HEK293 (cell line): ENCODE data around the gene CDK6.
A peak's percentile ranks its signal among the peaks of the same experiment; 100 is the strongest.

Experiments
- BCL11B ChIP-seq: fragments of 450-650 bp; formaldehyde crosslinking; IDR thresholded peaks from 2 replicates; pipeline ENCODE4 v1.5.1; 2016; ENCODE audit warnings: low read depth, missing biosample characterization, missing genetic modification characterization
- FEZF1 ChIP-seq: fragments of 450-650 bp; formaldehyde crosslinking; IDR thresholded peaks from 2 replicates; pipeline ENCODE4 v1.5.1; 2016; ENCODE audit warnings: missing biosample characterization, missing genetic modification characterization
- GFI1B ChIP-seq: fragments of 450-650 bp; formaldehyde crosslinking; IDR thresholded peaks from 2 replicates; pipeline ENCODE4 v1.5.1; 2016; ENCODE audit warnings: missing biosample characterization, missing genetic modification characterization
- GLIS1 ChIP-seq: fragments of 450-650 bp; formaldehyde crosslinking; IDR thresholded peaks from 2 replicates; pipeline ENCODE4 v1.5.1; 2016; ENCODE audit warnings: missing biosample characterization, missing genetic modification characterization
- GLIS2 ChIP-seq: fragments of 450-650 bp; formaldehyde crosslinking; IDR thresholded peaks from 2 replicates; pipeline ENCODE4 v1.5.1; 2016; ENCODE audit warnings: missing biosample characterization, missing genetic modification characterization
- MZF1 ChIP-seq: fragments of 450-650 bp; formaldehyde crosslinking; IDR thresholded peaks from 2 replicates; pipeline ENCODE4 v1.5.1; 2017; ENCODE audit warnings: missing biosample characterization, missing genetic modification characterization, borderline replicate concordance
- PATZ1 ChIP-seq: fragments of 450-650 bp; formaldehyde crosslinking; IDR thresholded peaks from 2 replicates; pipeline ENCODE4 v1.5.1; 2016; ENCODE audit warnings: missing biosample characterization, missing genetic modification characterization
- PRDM6 ChIP-seq: fragments of 450-650 bp; formaldehyde crosslinking; IDR thresholded peaks from 2 replicates; pipeline ENCODE4 v1.5.1; 2017; ENCODE audit warnings: missing biosample characterization, missing genetic modification characterization
- TSHZ1 ChIP-seq: fragments of 450-650 bp; formaldehyde crosslinking; IDR thresholded peaks from 2 replicates; pipeline ENCODE4 v1.5.1; 2016; ENCODE audit warnings: missing biosample characterization, missing genetic modification characterization, borderline replicate concordance
- ZBTB10 ChIP-seq: fragments of 450-650 bp; formaldehyde crosslinking; IDR thresholded peaks from 2 replicates; pipeline ENCODE4 v1.5.1; 2016; ENCODE audit warnings: missing biosample characterization, missing genetic modification characterization
- ZBTB26 ChIP-seq: fragments of 450-650 bp; formaldehyde crosslinking; optimal IDR thresholded peaks from 2 replicates; pipeline ENCODE3; 2016; ENCODE audit warnings: missing biosample characterization, mild to moderate bottlenecking, missing genetic modification characterization
- ZBTB8A ChIP-seq: fragments of 450-650 bp; formaldehyde crosslinking; IDR thresholded peaks from 2 replicates; pipeline ENCODE4 v1.5.1; 2016; ENCODE audit warnings: missing biosample characterization, missing genetic modification characterization
- ZNF112 ChIP-seq: fragments of 450-650 bp; formaldehyde crosslinking; IDR thresholded peaks from 2 replicates; pipeline ENCODE4 v1.5.0; 2017; ENCODE audit warnings: missing biosample characterization, missing genetic modification characterization
- ZNF133 ChIP-seq: fragments of 450-650 bp; formaldehyde crosslinking; IDR thresholded peaks from 2 replicates; pipeline ENCODE4 v1.5.1; 2016; ENCODE audit warnings: missing biosample characterization, missing genetic modification characterization
- ZNF138 ChIP-seq: fragments of 450-650 bp; formaldehyde crosslinking; IDR thresholded peaks from 2 replicates; pipeline ENCODE4 v1.5.1; 2016; ENCODE audit warnings: missing biosample characterization, missing genetic modification characterization, borderline replicate concordance
- ZNF140 ChIP-seq: fragments of 450-650 bp; formaldehyde crosslinking; IDR thresholded peaks from 2 replicates; pipeline ENCODE4 v1.5.1; 2016; ENCODE audit warnings: missing biosample characterization, missing genetic modification characterization
- ZNF404 ChIP-seq: fragments of 450-650 bp; formaldehyde crosslinking; IDR thresholded peaks from 2 replicates; pipeline ENCODE4 v1.5.1; 2017; ENCODE audit warnings: missing biosample characterization, missing genetic modification characterization
- ZNF48 ChIP-seq: fragments of 450-650 bp; formaldehyde crosslinking; IDR thresholded peaks from 2 replicates; pipeline ENCODE4 v1.5.1; 2016; ENCODE audit warnings: missing biosample characterization, missing genetic modification characterization
- ZNF544 ChIP-seq: fragments of 450-650 bp; formaldehyde crosslinking; IDR thresholded peaks from 2 replicates; pipeline ENCODE4 v1.5.0; 2017; ENCODE audit warnings: missing biosample characterization, missing genetic modification characterization
- ZNF571 ChIP-seq: fragments of 450-650 bp; formaldehyde crosslinking; IDR thresholded peaks from 2 replicates; pipeline ENCODE4 v1.5.0; 2017; ENCODE audit warnings: missing biosample characterization, missing genetic modification characterization
- ZNF580 ChIP-seq: fragments of 450-650 bp; formaldehyde crosslinking; IDR thresholded peaks from 2 replicates; pipeline ENCODE4 v1.5.1; 2016; ENCODE audit warnings: missing biosample characterization, missing genetic modification characterization
- ZNF629 ChIP-seq: fragments of 450-650 bp; formaldehyde crosslinking; IDR thresholded peaks from 2 replicates; pipeline ENCODE4 v1.5.1; 2017; ENCODE audit warnings: missing biosample characterization, missing genetic modification characterization
- ZNF76 ChIP-seq: fragments of 450-650 bp; formaldehyde crosslinking; IDR thresholded peaks from 2 replicates; pipeline ENCODE4; 2016; ENCODE audit warnings: low read depth, missing biosample characterization, missing genetic modification characterization, borderline replicate concordance
- ZNF776 ChIP-seq: fragments of 450-650 bp; formaldehyde crosslinking; IDR thresholded peaks from 2 replicates; pipeline ENCODE4 v1.5.0; 2017; ENCODE audit warnings: missing biosample characterization, missing genetic modification characterization, borderline replicate concordance
- ZSCAN16 ChIP-seq: fragments of 450-650 bp; formaldehyde crosslinking; IDR thresholded peaks from 2 replicates; pipeline ENCODE4 v1.5.1; 2016; ENCODE audit warnings: missing biosample characterization, missing genetic modification characterization
- ZSCAN5A ChIP-seq: fragments of 450-650 bp; formaldehyde crosslinking; IDR thresholded peaks from 2 replicates; pipeline ENCODE4 v1.5.1; 2016; ENCODE audit warnings: missing biosample characterization, missing genetic modification characterization

CDK6 gene

GRCh38 chr7:92833766-92834506 is 2.4 kb downstream of the CDK6 start (continued):
- TF ChIP-seq ZNF629 (tag by site-specific recombination) (peak; percentile 47; the same call in 1 of the 2 replicates), MZF1 (tag by site-specific recombination) (peak; percentile 65; the same call in 1 of the 2 replicates), ZNF140 (tag by site-specific recombination) (no peak), ZBTB10 (peak; percentile 83), ZNF138 (no peak), GFI1B (tag by site-specific recombination) (no peak), ZBTB8A (tag by site-specific recombination) (peak; percentile 11; the same call in 1 of the 2 replicates), GLIS1 (peak; percentile 25; the same call in 1 of the 2 replicates), ZSCAN16 (tag by site-specific recombination) (no peak), PRDM6 (tag by site-specific recombination) (peak; percentile 27; the same call in 1 of the 2 replicates), ZNF776 (tag by site-specific recombination) (no peak), ZNF48 (no peak), ZNF404 (tag by site-specific recombination) (no peak; the same call in 1 of the 2 replicates), BCL11B (tag by site-specific recombination) (peak; percentile 60; the same call in 1 of the 2 replicates), ZNF133 (tag by site-specific recombination) (no peak), ZNF544 (tag by site-specific recombination) (no peak), ZSCAN5A (peak; percentile 12; the same call in 1 of the 2 replicates), ZNF112 (no peak), PATZ1 (tag by site-specific recombination) (peak; percentile 92), FEZF1 (tag by site-specific recombination) (peak; percentile 19; the same call in 1 of the 2 replicates), ZNF580 (0 out of 2 replicates have a peak, but pooled peaks have one; percentile 18), TSHZ1 (tag by site-specific recombination) (no peak), ZNF76 (tag by site-specific recombination) (peak; percentile 78), ZBTB26 (tag by site-specific recombination) (peak; percentile 88), ZNF571 (tag by site-specific recombination) (no peak), GLIS2 (tag by site-specific recombination) (peak; percentile 94)
